GM12873 (cell line): Measurements from ENCODE around the gene GALNT14.
A peak's percentile ranks its signal among the peaks of the same experiment; 100 is the strongest.

Experiments used
- CTCF ChIP-seq: IDR thresholded peaks from 2 replicates; pipeline ENCODE4 v1.5.1; 2012; ENCODE audit warnings: low read depth, mild to moderate bottlenecking, moderate library complexity, low read length, control low read depth; ENCODE audit not compliant: insufficient read depth; ENCODE audit errors: missing control alignments

GALNT14 gene

DNA sequence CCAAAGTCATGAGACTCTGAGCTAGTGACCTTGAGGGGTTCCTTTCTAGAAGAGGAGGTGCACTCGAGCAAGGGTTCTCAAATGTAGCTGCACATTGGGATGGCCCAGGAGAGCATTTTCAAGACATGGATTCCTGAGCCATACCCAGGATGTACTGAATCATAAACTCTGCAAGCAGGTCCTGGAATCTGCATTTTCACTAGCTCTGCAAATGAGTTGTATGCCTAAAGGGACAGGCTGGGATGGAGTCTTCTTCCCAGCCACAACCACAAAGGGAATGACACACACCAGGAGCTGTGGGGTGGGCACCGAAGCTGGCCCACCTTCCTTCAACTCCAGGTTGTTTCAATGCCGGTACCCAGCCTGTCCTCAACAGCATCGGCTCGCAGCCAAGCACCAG lies 90.6 kb downstream of the GALNT14 start:
- TF ChIP-seq CTCF, result no peak

GRCh38 chr2:31038385-31038784 lies 99.9 kb downstream of the GALNT14 start:
- no peak for TF ChIP-seq CTCF

- TF ChIP-seq CTCF, result no peak
Observed at GRCh38 chr2:31037058-31037457, 101.2 kb downstream of the GALNT14 start.

GRCh38 chr2:31033032-31033431 lies 105.2 kb downstream of the GALNT14 start:
- TF ChIP-seq CTCF, result peak; percentile 12

DNA sequence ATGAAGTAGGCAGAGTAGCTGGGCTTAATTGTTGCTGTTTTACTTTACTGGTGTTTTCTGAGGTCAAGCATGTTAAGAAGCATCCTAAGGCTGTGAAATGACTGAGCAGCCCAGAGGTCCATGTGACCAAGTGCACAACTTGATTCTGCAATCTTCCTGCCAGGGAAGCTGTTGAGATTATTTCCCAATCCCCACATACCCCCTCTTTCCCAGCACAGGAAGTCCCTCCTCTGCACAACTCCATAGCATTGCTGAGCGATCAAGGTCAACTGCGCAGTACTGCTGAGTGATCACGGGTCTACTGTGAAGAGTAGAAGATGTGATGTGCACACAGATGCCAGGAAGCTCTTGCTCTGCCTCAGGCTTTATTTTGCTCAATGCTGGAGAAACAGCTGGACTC lies 105.8 kb downstream of the GALNT14 start:
- no peak for TF ChIP-seq CTCF

GRCh38 chr2:31031132-31031706 lies 107.0 kb downstream of the GALNT14 start:
- TF ChIP-seq CTCF, result no peak

- no peak for TF ChIP-seq CTCF
Observed at GRCh38 chr2:31028417-31028816, 109.8 kb downstream of the GALNT14 start.

- no peak for TF ChIP-seq CTCF
Observed at GRCh38 chr2:31027549-31027948, 110.7 kb downstream of the GALNT14 start.
